ENCODE data around the gene ACP3.

ACP3 gene

DNA sequence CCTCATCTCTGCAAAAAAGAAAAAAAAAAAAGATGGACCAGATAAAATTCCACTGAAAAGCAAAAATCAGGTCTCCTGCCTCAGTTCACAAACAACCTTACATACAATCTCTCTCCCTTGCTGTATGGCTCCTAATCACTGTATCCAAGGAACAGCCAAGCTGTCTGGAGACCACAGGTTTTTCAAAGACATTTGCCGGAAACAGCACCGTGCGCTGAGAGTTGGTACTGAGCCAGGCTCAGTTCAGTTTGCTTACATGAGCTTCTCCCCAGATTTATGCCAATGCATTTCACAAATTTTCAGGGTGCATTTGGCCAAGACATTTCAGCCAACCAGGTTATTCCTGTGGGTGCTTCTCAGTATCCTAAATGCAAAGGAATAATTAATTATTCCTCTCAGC, 4.1 kb downstream of the ACP3 start:
- no peak for DNase-seq

DNA sequence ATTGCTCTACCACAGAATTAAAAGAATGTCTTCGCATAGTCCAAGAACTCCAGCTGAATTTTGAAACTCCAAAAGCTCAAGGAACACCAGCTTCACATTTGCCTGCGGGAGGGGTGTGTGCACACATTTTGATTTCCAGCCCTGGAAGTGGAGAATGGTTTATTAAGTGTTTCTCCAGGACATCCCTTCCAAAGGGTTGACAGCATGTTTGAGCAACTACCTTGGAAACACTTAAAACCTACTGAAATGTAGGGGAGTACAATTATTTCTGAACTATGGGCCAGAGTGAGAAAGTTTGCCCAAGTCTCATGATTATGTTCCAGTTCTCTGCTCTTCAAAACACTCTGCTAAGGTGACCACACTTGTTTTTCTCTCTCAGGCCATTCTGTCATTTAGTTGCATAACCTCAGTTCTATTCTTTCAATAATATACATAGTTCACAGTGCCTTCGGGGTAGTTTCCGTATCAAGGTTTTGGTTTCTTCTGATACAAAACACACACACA, 7.9 kb downstream of the ACP3 start:
- DNase-seq, result no peak

DNA sequence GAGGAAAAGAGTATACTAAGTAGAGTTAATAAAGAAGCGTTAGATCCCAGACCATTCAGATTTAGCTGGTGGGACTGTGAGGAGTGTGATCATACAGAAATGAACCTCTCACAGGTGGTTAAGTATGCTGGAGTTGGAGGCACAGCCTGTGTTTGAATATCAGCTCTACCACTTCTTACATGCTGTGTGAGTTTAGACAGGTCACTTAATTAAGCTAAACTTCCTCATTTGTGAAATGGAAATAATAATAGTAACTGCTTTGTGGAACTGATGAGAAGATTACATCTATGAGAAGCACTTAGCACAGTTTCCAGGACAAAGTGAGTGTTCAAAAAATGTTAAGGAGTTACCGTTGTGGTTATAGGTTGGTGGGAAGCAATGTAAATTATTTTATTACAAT, 8.4 kb downstream of the ACP3 start:
- no peak for DNase-seq

DNA sequence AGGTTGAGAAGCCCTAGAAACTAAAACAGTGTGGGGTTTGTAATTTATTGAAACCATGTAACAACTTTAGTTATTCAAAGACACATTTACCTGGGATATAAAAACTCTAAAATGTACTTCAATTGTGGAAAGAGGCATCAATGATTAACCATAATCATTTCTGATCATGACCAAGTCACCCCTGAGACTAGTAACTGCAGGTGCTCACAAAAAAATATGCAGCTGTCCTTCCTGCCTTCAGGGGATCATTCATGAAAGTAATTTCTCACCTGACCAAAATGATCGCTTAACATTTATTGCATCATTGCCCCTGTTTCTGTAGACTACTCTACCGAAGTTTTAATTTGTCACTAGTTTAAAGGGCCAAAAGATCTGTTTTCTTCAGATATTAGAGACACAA, 9.0 kb downstream of the ACP3 start:
- DNase-seq, result no peak

DNA sequence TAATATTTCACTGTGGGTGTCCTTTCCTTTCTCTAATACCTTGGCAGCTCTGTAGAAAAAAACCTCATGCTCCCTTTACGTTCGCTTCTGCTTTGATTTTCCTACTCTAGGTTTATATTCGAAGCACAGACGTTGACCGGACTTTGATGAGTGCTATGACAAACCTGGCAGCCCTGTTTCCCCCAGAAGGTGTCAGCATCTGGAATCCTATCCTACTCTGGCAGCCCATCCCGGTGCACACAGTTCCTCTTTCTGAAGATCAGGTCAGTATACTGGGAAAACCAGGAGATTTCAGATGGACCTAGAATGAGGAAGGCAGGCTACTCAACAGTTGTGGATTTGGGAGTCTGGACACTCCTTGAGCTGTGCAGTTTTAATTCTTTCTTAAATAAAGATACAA, 14.9 kb downstream of the ACP3 start:
- DNase-seq, result no peak

DNA sequence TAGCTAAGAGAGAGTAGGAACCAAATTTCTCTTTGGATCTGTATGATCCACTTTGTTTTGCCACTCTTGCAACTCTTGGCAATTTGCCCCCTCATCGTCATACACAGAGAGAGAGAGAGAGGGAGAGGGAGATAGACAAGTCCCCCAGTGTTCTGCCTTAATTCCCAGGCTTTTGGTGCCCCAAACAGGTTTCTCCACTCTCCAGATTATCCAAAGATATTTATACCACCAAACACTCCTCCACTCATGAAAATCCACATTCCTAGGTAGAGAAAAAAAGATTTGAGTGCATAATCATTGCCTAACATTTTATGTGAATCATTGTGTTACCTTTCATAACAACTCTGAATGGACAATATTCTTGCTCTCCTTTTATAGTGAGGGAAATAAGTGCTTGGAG, 15.3 kb downstream of the ACP3 start:
- no peak for DNase-seq

DNA sequence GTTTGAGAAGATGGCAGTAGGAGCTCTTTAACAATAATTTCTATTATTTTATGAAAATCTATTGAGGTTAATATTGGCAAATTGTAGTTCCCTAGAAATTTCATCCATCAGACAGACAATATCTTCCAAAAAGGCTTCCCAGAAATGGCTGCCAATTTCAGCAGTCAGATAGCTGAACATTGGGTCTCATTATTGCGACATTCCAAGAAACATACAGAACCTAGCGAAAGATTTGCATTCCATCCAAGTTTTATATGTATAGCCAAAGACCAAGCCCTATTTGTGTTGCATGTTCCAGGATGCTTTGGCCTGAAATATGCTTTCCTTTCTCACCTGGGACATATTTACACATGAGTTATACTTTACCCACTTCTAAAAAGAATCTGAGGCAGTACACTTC, 24.5 kb downstream of the ACP3 start:
- no peak for DNase-seq

DNA sequence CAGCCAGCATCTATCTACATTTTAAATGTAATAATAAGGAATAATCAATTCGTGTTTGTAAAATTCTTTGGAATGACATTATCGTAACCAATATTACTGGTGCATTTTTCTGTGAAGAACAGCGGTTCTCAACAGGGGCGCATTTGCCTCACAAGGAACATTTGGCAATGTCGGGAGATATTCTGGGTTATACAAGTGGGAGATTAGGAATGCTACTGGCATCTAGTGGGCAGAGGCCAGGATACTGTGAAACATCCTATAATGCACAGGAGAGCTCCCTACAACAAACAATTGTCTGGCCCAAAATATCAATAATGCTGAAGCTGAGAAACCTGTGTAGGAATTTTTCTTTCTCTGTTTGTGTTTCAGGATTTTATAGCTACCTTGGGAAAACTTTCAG, 25.0 kb downstream of the ACP3 start:
- DNase-seq, result no peak

DNA sequence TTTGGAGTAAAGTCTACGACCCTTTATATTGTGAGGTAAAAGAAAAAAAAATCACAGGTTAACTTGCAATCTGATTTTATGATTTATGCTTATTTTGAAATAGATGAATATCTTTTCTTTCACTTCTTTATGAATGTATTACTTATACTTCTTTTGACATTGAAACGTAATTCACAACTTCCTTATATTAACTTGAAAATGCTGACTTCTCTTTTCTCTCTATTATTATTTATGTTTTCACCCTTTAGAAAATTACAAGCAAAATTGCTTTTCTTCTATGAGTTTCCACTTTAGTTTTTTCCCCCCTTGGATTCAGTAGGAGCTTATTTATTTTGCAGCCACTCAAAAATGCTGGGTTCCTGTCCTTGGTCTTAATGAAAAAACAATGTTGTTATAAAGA, 25.4 kb downstream of the ACP3 start:
- DNase-seq, result no peak

DNA sequence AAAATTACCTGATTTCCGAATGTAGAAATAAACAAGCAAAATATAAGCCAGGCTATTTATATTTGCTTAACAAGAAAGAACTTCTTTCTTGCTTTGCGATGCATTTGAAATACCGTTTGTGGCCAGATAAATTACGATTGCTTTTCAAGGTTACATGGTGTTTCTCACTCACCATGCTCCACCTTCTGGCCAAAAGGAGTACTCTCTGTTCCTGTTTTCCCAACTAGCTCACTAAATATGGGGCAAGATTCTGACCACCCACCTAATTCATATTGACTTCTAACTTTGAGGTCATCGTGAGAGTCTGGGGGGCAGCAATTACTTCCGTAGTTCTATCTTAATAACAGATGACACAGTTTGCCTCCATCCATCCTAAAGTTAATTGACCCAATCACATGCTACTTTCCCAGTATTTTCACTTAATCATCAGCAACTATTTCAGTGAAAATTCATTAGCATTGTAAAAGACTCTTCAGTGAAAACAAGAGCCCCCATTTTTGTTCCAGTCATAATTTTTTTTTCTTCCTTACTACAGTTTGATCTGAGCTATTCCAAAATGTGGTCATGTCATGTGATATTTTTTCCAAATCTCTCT, 25.9 kb downstream of the ACP3 start:
- DNase-seq, result peak in 1 of 2 donors; percentile 8

DNA sequence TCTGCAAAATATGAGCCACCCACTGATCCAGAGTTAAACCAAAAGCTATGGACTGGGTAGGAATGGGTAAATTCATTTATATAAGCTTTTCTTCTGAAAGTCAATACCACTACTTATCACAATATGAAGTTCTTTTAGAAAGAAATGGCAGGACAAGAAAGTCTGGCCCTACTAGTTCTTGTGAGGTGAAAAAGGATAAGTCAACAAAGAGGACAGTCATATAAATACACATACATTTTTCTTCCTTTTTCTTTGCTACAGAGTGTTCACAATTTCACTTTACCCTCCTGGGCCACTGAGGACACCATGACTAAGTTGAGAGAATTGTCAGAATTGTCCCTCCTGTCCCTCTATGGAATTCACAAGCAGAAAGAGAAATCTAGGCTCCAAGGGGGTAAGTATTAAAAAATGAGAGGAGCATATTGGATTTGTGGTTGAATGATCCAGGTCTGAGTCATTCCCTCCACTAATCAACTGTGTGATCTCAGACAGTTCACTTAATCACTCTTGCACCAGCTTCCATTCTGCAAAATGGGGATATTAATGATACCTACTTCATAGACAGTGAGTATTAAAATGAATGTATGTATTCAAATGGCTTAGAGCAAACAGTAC, 27.6 kb downstream of the ACP3 start:
- no peak for DNase-seq

DNA sequence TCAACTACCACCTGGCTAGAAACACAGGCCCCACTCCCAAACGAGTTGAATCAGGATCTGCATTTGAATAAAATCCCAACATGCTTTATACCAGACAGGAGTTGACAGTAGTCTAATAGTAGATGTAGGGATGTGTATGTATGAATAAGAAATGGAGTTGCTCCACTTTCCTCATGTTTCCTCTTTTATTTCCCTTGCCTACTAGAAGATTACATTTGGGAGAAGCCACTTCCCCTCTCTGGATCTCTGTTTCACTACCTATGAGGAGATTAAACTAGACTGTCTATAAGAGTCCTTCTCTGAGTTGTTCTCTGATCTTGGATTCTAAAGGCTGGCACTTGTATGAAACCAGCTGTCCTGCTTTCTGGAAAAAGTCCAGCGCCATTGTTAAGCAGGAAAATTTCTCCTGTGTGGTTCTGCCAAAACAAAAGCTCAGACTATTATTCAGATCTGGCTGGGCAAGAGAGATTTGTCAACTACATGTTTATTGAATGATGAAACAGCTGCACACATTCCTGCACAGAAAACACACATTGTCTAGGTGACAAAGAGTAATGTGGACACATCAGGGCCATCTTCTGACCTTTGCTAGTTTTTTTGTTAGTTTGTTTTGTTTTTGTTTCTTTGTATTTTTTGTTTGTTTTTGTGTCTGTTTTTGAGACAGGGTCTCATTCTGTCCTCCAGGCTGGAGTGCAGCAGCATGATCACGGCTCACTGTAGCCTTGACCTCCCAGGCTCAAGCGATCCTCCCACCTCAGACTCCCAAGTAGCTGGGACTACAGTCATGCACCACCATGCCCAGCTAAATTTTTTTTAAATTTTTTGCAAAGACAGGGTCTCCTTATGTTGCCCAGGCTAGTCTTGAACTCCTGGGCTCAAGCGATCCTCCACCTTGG, 29.9 kb downstream of the ACP3 start:
- no peak for DNase-seq

DNA sequence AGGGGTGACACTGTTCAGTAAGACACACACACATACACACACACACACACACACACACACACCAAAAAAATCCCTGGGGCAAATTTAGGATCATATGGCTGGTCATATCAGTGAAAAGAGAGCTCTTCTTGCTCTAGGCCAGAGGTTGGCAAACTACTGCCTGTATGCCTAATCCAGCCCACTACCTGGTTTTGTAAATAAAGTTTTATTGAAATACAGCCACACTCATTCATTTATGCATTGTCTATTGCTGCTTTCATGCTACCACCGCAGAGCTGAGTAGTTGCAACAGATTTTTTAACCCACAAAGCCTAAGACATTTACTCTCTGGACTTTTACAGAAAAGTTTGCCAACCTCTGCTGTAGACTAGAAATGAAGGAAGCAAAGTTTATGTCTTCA, 30.6 kb downstream of the ACP3 start:
- DNase-seq, result no peak

DNA sequence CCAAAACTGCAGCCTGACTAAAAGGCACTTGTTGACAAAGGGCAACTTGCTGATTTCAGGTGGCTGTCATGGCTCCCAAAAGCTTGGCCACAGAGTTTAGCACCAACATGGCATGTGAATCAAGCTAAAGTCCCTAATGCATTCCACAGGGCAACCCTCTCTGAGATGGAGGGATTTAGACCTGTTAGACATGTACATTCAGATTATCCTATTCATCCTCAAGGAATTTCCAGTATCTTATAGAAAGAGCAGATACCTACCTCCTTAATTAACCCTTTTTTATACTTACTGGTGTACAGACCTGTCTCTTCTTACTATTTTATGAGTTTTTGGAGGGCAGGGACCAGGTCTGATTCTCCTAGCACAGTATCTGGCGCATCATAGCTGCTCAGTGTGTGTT, 31.3 kb downstream of the ACP3 start:
- no peak for DNase-seq

DNA sequence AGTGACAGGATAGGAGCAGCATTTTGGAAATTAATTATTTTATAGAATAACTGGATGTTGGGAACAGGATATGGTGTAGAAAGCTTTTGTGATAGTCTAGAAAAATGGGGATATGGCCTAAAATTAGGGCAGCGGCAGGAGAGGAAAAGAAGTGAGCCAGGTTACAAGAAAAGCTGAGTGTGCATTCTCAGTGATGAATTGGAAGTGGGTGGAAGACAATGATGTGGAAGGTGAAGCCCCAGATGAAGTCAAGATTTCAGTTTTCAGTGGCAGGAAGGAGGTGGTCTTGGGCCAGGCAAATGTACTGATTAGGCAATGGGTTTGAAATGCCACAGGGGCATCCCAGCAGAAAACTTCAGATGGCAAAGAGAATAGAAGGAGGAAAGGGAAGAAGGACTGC, 33.6 kb downstream of the ACP3 start:
- no peak for DNase-seq

DNA sequence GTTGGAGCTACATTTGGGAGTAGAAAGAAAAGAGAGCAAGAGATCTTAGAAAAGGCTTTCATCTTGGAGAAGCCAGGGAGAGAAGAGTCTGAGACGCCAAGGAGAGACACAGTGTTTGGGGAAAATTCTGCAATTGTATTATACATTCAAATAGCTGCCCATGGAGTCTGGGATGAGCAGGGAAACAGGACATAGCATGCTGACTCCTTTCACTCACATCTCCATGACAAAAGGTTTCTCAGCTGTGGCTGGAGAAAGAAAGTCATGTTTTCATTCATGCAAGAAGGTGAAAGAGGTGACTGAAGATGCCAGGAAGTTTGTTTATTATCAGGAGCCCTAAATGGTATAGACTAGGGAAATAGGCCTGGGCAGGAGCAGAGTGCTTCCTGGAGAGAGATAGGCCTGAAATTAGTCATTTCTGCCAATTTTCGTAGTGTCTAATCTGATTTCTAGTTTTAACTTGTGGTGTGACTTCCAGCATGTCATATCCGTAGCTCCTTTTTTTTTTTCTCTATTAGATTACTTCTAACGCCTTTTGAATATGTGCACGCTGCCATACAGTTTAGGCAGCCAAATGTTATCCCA, 34.1 kb downstream of the ACP3 start:
- DNase-seq, result no peak

DNA sequence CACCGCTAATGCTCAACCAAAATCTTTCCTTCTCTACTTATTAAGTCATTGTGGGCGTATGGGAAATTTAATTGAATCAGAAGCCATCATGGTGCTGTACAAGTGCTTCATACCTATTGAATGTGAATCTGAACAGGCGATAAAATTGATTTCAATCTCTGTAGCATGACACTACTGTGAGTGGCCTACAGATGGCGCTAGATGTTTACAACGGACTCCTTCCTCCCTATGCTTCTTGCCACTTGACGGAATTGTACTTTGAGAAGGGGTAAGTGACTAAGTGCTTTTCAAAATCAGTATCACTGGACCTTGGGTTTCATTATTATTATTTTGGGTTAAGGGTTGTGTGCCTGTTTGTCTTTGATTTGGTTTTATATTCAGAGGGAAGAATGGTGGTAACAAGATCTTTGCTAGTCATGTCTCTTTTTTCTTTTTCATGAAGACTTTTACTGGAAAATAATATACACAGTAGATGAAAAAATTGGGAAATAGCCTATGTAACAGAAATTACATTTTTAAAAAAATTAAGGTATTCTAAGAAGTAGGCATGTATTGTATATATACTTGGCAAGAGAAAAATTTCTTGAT, 35.4 kb downstream of the ACP3 start:
- DNase-seq, result peak; percentile 43 to 64

DNA sequence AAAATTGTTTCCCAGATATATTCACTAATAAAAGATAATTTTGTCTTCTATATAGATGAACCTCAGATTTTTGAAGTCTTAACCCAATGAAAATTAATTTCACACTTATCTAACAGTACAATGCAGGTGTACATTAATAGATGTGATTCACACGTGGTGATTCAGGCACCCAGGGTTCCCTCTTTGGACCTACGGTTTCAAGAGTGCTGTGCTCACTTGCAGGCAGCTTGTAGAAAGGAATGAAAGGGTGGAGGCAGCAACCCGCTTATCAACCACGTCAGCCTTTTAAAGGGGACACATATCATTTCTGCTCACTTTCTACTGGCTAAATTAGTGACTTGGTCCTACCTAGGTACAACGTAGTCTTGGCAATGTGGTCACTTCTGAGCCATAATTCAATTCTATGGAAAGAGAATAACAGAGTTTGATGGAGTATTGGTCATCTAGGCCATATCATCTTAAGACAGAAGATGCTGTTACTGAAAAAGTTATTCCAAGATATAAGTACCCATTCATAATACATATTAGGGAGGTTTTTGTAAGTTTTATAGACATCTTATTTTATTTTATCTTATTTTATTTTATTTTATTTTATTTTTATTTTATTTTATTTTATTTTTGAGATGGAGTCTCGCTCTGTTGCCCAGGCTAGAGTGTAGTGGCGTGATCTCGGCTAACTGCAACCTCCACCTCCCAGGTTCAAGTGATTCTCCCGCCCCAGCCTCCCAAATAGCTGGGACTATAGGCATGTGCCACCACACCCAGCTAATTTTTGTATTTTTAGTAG, 37.9 kb downstream of the ACP3 start:
- DNase-seq, result no peak

DNA sequence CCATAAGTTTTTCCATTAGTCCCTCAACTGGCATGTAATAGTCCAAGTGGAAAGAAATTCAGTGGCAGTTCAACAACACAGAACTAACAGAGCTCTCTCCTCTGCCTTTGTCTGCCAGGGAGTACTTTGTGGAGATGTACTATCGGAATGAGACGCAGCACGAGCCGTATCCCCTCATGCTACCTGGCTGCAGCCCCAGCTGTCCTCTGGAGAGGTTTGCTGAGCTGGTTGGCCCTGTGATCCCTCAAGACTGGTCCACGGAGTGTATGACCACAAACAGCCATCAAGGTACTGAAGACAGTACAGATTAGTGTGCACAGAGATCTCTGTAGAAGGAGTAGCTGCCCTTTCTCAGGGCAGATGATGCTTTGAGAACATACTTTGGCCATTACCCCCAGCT, 39.4 kb downstream of the ACP3 start:
- no peak for DNase-seq

DNA sequence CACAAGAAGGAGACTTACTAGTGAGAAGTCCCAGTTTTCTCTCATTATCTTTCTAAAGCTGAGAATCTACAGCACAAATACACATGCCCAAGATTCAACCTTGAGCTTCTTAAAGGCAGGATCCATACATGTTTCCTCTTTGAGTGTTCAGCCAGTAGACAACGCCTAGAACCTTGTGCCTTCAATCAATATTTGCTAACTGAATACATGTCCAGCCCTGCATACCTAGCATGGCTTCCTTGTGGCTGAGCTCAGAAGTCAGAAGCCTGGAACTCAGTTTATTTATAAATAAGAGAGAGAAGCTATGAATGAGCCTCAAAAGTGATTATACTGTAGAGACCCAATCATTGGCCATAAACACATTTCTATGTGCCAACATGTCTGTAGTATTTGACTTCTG, 43.5 kb downstream of the ACP3 start:
- DNase-seq, result no peak

DNA sequence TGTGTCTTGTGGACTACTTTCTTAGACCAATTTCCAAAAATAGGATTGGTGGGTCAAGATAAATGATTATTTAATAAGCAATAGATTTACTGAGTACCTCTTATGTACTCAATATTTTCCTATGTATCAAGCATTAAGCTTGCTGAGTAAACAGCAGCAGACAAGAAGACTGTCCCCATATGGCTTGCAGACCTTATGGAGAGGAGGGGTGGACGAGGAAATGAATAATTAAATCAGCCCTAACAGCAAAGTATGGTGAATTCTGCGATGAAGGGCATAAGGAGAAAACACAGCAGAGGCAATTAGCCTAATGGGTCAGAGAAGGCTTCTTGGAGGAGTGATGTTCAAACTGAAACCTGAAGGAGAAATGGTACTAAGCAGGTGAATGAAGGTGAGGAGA, 45.1 kb downstream of the ACP3 start:
- no peak for DNase-seq

DNA sequence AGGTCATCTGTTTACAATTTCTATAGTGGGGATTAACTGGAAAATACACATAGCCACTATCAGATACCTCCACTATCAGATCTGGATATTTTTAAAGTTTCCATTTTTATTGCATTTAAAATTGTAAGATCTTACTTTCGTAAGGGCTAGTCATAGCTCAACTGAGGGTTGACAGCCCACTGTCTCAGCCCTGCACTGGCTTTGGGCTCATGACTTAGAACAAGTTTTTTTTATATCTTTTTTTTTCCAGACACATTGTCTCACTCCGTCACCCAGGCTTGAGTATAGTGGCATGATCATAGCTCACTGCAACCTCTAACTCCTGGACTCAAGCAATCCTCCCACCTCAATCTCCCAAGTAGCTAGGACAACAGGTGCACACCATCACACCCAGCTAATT, 51.3 kb downstream of the ACP3 start:
- no peak for DNase-seq

DNA sequence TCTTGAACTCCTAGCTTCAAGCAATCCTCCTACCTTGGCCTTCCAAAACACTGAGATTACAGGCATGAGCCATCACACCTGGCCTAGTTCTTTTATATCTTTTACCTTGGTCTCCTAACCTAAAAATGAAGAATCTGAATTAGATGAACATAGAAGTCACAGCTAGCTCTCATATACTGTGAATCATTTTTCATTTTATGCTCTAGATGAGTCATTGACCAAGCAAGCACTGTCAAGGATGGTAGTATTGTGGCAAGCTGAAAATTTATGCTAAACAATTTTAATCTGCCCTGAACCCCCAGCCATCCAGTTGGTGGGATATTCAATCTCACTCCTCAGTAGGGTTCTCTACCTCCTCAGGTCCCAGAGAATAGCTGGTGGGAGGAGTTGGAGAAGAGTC, 51.8 kb downstream of the ACP3 start:
- no peak for DNase-seq
